NOMO-1 (cell line): Measurements from ENCODE around the gene ALKBH1.
A peak's percentile ranks its signal among the peaks of the same experiment; 100 is the strongest.
"Not testable (repeated sequence)": the region's sequence is repeated elsewhere in the genome, so short reads cannot be mapped to it uniquely, and the experiment has no call there.

Source experiments
- DNase-seq, 2 experiments: peaks; one replicate each; lab custom pipeline; 2025; ENCODE audit not compliant: unreplicated experiment in 2 of 2; lab: John Stamatoyannopoulos, UW

Gene ALKBH1

DNA sequence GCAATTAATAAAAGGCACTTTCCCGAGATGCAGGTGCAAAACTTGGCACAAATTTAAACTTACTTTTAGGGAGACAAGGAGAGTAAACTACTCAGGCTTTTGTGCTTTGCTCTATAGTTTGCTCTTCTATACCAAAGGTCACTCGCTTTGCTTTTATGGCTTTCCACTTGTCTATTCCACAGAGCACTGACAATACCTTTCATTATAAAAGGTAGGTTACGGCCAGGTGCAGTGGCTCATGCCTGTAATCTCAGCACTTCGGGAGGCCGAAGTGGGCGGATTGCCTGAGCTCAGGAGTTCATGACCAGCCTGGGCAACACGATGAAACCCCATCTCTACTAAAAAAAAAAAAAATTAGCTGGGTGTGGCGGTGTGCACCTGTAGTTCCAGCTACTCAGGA, 32.9 kb downstream of the ALKBH1 start:
- no peak for DNase-seq

DNA sequence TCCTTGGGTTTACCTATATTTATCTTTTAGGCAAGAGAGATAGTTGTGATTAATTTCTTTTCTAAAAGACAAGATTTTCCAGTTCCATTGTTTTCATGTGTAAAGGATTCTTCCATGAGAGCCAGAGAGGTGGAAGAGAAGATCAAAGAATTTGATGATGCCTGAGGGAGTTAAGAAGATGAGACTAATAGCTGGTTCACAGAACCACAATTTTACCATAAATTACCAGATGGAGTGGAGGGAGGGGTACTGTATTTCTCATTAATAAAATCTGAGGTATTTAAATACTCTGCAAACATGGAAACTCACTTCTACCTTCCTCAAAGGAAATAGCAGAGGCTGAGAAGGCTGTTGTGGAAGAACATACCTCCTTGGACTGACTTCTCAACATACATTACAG, 34.6 kb downstream of the ALKBH1 start:
- DNase-seq, result no peak

- peak in 1 of 2 experiments; percentile 4 for DNase-seq
Observed at GRCh38 chr14:77667331-77667730, 40.5 kb downstream of the ALKBH1 start.

DNA sequence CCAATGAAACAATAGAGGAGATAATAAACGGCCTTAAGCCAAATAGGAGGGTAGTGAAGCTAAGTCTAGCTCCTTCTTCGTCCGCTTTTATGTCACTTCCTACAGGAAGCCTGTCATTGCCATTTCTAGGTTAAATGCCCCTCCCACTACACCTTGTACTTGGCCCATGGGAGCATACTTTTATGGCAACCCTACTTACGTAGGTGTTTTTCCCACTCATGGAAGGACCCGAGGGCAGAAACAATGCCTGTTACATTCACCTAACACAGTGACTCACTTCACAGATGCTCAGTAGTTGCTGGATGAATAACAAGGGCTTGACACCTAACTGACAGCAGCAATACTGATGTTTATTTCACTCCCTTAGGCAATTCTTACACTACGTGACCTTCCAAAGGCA, 44.5 kb downstream of the ALKBH1 start:
- no peak for DNase-seq

- not testable (repeated sequence) for DNase-seq
Observed at GRCh38 chr14:77661562-77661961, 46.3 kb downstream of the ALKBH1 start.

GRCh38 chr14:77660754-77661153, 47.1 kb downstream of the ALKBH1 start:
- no peak for DNase-seq

GRCh38 chr14:77659831-77660230, 48.0 kb downstream of the ALKBH1 start:
- peak; percentile 68 to 98 for DNase-seq

DNA sequence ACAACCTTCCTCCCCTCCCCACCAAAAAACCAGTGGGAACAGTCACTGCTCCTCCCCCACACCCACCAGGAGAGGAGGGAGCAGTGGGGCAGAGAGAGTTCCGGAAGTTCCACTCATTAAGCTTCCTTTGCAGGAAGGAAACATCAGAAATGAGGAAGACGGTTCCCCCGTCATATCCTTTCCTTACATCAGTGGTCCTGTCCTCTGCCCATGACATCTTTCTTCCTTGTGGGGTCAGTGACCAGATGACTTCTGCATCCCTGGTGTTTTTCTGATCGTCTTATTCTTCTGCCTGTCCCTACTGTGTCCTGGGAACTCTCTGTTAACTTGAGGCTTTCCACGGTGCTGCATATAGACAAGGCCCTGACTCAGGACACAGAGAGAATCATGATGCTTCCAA, 50.5 kb downstream of the ALKBH1 start:
- DNase-seq, result no peak

- DNase-seq, result no peak
Observed at GRCh38 chr14:77654001-77654441, 53.8 kb downstream of the ALKBH1 start.

- no peak for DNase-seq
Observed at GRCh38 chr14:77649326-77649725, 58.5 kb downstream of the ALKBH1 start.

- no peak for DNase-seq
Observed at GRCh38 chr14:77648520-77649200, 59.2 kb downstream of the ALKBH1 start.

GRCh38 chr14:77647853-77648252, 60.0 kb downstream of the ALKBH1 start:
- no peak for DNase-seq

- no peak for DNase-seq
Observed at GRCh38 chr14:77646907-77647306, 60.9 kb downstream of the ALKBH1 start.

DNA sequence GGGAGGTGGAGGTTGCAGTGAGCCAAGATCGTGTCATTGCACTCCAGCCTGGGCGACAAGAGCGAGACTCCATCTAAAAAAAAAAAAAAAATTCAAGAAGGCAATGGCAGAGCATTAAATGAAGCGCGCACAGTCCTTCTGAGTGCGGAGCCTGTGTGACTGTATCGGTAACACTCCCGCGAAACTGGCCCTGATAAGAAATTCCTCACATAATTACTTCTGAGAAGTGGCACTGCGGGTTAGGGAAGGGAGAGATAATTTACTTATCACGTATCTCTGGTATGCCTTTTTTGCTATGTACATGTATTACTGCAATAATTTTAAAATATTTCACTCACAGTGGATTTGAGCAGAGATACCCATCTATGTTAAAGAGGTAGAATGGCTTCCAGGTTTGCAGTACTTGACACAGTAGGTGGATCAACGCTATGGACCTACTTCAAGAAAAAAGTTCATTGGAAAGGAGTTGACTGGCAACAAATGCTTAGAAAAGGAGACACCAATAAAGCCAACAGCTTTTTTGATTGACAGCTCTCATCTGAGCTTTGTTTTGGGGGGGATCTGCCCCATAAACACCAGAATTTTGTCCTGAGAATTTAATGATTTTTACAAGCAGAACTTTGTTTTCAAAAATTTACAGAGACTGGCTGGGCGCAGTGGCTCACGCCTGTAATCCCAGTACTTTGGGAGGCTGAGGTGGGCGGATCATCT, 62.1 kb downstream of the ALKBH1 start:
- no peak for DNase-seq

- DNase-seq, result no peak
Observed at GRCh38 chr14:77642407-77642806, 65.4 kb downstream of the ALKBH1 start.

DNA sequence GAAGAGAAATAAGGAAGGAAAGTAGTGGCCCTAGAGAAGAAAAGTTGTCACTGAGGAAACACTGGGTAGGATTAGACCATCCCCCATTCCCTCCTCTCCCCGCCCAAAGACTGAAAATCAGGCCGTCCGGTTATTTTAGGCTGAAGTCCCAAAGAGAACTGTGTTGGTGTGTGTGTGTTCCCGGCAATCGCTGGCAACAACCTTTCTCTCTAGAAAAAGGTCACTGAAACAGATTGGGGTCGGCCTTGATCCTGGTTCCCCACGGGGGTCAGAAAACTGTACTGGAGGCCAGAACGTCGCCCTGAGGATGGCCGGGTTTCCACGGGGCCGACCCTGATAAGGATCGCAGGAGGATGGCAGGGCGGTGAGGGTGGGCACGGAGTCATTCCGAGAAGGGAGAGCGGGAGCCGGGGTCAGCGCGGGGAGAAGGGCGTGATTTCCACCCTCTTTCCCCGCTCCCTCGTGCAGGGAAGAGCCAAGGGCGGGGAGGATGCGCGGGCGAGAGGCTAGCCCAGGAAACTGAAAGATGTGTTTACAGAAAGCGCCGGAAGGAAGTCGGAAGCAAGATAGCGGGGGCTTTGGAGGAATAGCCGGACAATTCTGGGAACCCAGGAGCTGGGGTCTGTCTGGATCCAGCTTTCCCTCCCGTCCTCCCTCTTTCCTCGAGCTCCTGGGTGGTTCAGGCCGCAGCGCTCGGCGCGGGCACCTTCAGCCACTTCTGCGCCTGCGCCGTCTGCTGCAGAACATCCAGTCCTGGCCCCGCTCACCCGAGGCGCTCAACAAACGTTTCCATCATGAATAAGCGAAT, 66.1 kb downstream of the ALKBH1 start:
- peak; percentile 80 to 91 for DNase-seq

DNA sequence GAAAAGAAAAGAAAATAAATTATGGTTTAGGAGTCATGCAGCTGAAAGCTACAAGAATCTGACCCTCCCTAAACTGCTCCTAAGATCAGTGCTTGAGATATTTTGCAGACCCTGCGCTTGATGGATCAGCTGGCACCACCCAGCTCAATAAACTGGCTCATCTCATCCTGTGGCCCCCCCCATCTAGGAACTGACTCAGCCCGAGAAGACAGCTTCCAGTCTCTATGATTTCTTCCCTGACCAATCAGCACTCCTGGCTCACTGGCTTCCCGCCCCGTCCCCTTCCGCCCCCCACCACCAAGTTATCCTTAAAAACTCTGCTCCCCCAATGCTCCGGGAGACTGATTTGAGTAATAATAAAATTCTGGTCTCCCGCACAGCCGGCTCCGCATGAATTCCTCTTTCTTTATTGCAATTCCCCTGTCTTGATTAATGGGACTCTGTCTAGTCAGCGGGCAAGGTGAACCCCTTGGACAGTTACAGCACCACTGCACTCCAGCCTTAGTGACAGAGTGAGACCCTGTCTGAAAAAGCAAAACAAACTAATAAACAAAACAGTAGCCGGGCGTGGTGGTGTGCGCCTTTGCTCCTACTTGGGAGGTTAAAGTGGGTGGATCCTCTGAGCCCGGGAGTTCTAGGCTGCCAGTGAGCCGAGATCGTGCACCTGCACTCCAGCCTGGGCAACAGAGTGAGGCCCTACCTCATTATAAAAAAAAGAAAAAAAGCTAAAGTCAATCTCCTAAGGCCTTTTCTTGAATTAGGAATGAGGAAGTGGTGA, 66.9 kb downstream of the ALKBH1 start:
- no peak for DNase-seq

- no peak for DNase-seq
Observed at GRCh38 chr14:77638771-77639171, 69.1 kb downstream of the ALKBH1 start.

DNA sequence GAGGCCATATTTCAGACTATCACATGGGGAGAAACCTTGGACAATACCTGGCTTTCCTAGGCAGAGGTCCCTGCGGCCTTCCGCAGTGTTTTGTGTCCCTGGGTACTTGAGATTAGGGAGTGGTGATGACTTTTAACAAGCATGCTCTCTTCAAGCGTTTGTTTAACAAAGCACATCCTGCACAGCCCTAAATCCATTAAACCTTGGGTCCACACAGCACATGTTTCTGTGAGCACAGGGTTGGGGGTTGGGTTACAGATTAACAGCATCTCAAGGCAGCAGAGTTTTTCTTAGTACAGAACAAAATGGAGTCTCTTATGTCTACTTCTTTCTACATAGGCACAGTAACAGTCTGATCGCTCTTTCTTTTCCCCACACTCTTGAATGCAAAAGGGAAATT, 72.0 kb downstream of the ALKBH1 start:
- DNase-seq, result not testable (repeated sequence)

- DNase-seq, result not testable (repeated sequence)
Observed at GRCh38 chr14:77635466-77635865, 72.4 kb downstream of the ALKBH1 start.

GRCh38 chr14:77630111-77630510, 77.7 kb downstream of the ALKBH1 start:
- DNase-seq, result no peak
